Kidney epithelial cell (primary cell): ENCODE data around the gene RUFY4. TPM values are rescaled to one million over a fixed set of nuclear protein-coding genes. Genes with fewer than 3 reads are reported as not detected.

Experiments
- DNase-seq: peaks from one replicate; pipeline ENCODE4 v3.0.0-alpha.2; 2010; ENCODE audit warnings: low read depth
- H3K27me3 ChIP-seq: 2 replicates; pipeline ENCODE4 v1.6.0; 2011; ENCODE audit warnings: low read length; ENCODE audit not compliant: control insufficient read depth, insufficient read depth
- H3K36me3 ChIP-seq: 2 replicates; pipeline ENCODE4 v1.5.1; 2011; ENCODE audit warnings: low read length; ENCODE audit not compliant: control insufficient read depth, insufficient read depth
- H3K4me3 ChIP-seq: 2 replicates; pipeline ENCODE4 v1.5.1; 2011; ENCODE audit warnings: low read depth, mild to moderate bottlenecking, control low read depth, low read length
- CTCF ChIP-seq: IDR thresholded peaks from 2 replicates; pipeline ENCODE4 v1.5.1; 2011; ENCODE audit warnings: mild to moderate bottlenecking, moderate library complexity, low read length, control low read depth, inconsistent platforms; ENCODE audit not compliant: insufficient read depth, poor library complexity, severe bottlenecking
- total RNA-seq: library from RNA; depleted of rRNA; stranded (reverse); fragments of >200 nt; gene quantifications from 2 replicates; pipeline ENCODE4 v1.2.3, GENCODE V29; 2015

The RUFY4 gene
- total RNA-seq, 1 donor from 2014 or later: not detected

DNA sequence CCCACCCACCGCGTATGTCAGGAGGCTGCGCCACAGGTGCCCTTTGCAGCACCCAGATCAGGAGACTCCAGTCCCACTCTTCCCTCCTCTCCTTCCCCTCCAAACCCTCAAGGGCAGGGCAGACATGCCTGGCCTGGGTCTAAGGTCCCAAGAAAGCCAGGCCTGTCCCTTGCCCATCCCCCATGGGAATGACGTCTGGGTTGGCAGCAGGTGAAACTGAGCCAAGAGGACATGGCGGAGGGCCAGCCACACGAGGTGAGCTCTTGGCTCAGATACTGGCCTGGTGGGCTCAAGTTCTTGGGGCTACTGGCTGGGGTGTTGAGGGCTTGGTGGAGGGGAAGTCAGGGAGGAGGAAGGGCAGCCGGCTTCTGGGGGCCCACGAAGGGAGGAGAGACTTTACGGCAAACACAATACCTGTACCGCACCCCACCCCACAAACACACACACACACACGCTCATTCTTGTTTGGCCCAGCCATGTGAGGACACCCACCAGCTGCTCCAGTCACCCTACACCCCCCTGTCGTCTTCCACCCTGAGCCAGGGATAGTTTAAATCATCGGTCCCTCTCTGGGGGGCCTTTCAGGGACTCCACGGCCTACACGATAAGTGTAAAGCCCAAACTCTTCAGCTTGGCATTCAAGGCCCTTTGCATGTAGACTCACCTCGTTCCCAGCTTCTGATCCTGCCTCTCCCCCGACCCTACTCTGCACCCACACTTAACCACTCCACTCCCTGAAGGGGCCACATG, 42.2 kb upstream of the RUFY4 start:
- TF ChIP-seq CTCF: no peak
- DNase-seq: no peak
- no peak overlapping the region for H3K4me3 ChIP-seq
- H3K36me3 ChIP-seq: no peaks in the 10 kb centered on the region
- peaks cover 10% of the 10 kb centered on the region for H3K27me3 ChIP-seq

GRCh38 chr2:218027426-218028188, 41.4 kb upstream of the RUFY4 start:
- no peak for DNase-seq

GRCh38 chr2:218028189-218028495, 40.9 kb upstream of the RUFY4 start:
- Histone ChIP-seq H3K36me3 (no peaks in the 10 kb centered on the region), H3K27me3 (peaks cover 23% of the 10 kb centered on the region)

More at GRCh38 chr2:218027426-218028188, 41.4 kb upstream of the RUFY4 start:
- Histone ChIP-seq H3K4me3 (no peak overlapping the region), H3K36me3 (no peaks in the 10 kb centered on the region), H3K27me3 (peaks cover 17% of the 10 kb centered on the region)
- TF ChIP-seq CTCF: no peak

GRCh38 chr2:218028562-218029348, 40.3 kb upstream of the RUFY4 start:
- no peak for DNase-seq
- Histone ChIP-seq H3K27me3 (peaks cover 28% of the 10 kb centered on the region), H3K36me3 (no peaks in the 10 kb centered on the region), H3K4me3 (no peak overlapping the region)
- TF ChIP-seq CTCF: no peak

More at GRCh38 chr2:218028189-218028495, 40.9 kb upstream of the RUFY4 start:
- no peak overlapping the region for H3K4me3 ChIP-seq
- no peak for DNase-seq
- TF ChIP-seq CTCF: no peak

DNA sequence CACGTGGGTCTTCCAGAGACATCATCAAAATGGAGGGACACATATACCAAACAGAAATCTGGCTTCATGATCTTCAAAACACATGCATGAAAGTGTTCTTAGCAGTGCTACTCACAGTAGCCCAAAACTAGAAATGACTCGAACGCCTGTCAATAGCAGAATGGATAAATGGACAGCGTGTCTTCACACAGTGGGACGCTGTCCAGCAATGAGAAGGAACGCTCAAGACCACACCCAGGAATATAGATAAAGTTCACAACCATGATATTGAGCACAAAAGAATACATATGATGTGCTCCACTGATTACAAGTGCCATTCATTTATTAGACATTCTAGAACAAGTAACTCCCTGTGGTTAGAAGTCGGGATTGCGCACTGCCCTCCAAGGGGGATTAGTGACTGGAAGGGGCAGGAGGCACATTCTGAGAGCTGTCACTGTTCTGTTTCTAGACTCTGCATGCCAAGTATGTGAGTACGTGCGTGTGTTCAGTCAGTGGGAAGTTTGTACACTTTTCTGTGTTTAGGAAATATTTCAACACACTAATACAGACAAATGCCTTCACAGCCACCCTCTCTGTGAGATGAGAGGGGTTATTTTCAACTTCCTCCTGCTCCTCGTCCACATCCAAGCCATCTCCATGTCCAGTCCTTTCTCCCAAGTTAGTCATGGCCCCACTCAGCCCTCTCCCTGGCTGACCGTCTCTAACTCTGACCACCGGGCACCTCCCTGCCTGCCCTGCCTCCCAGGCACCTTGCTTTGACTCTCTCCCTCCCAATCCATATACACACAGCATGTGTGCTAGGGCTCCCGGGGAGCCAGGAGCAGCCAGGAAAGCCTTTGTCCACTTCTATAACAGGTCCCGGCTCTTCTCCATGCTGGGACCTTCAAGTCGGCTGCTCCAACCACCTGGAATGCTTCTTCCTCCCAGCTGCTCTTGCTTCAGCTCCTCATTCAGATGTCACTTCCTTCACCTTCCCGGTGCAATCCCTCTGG, 39.4 kb upstream of the RUFY4 start:
- TF ChIP-seq CTCF: no peak
- Histone ChIP-seq H3K4me3 (no peak overlapping the region), H3K36me3 (no peaks in the 10 kb centered on the region), H3K27me3 (peaks cover 35% of the 10 kb centered on the region)
- DNase-seq: no peak
